ENCODE measurements around the gene C1orf74. TPM values are rescaled to one million over a fixed set of nuclear protein-coding genes. Genes with fewer than 3 reads are reported as not detected.

The C1orf74 gene
- total RNA-seq, 4 donors from 2014 or later = 1.5 to 3.0 (median 2.2) TPM

GRCh38 chr1:209752890-209753289 lies 31.5 kb downstream of the C1orf74 start:
- Histone ChIP-seq H3K27me3 (no peaks in the 10 kb centered on the region), H3K36me3 (no peaks in the 10 kb centered on the region), H3K4me1 (peaks cover 0 to 7% (median 2%) of the 10 kb centered on the region in 4 donors), H3K9me3 (no peaks in the 10 kb centered on the region), H3K27ac (no peak overlapping the region), H3K4me3 (no peak overlapping the region)
- TF ChIP-seq, protein P1, sequence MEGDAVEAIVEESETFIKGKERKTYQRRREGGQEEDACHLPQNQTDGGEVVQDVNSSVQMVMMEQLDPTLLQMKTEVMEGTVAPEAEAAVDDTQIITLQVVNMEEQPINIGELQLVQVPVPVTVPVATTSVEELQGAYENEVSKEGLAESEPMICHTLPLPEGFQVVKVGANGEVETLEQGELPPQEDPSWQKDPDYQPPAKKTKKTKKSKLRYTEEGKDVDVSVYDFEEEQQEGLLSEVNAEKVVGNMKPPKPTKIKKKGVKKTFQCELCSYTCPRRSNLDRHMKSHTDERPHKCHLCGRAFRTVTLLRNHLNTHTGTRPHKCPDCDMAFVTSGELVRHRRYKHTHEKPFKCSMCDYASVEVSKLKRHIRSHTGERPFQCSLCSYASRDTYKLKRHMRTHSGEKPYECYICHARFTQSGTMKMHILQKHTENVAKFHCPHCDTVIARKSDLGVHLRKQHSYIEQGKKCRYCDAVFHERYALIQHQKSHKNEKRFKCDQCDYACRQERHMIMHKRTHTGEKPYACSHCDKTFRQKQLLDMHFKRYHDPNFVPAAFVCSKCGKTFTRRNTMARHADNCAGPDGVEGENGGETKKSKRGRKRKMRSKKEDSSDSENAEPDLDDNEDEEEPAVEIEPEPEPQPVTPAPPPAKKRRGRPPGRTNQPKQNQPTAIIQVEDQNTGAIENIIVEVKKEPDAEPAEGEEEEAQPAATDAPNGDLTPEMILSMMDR (IDR thresholded peaks at IDR 0.05) = no peak
- DNase-seq (ENCODE audit: low spot score in 2 of 2) = no peak
- WGBS, 2 donors = 84 to 88% methylated on average over 3 of the region's 3 CpGs

GRCh38 chr1:209751627-209752231 lies 32.6 kb downstream of the C1orf74 start:
- DNase-seq (ENCODE audit: low spot score in 2 of 2) = no peak
- Histone ChIP-seq H3K4me3 (no peak overlapping the region), H3K4me1 (peaks cover 0 to 11% (median 4%) of the 10 kb centered on the region in 4 donors), H3K9me3 (no peaks in the 10 kb centered on the region), H3K36me3 (no peaks in the 10 kb centered on the region), H3K27me3 (no peaks in the 10 kb centered on the region), H3K27ac (no peak overlapping the region)
- no peak for TF ChIP-seq POLR2A (IDR thresholded peaks at IDR 0.05)
- TF ChIP-seq, protein P1 (IDR thresholded peaks at IDR 0.05) = no peak
- TF ChIP-seq EP300 (IDR thresholded peaks at IDR 0.05) = no peak
- 71 to 77% methylated on average over 5 of the region's 5 CpGs for WGBS, 2 donors

- TF ChIP-seq, protein P1 (IDR thresholded peaks at IDR 0.05) = no peak
- no peak for TF ChIP-seq EP300 (IDR thresholded peaks at IDR 0.05)
- no peak for TF ChIP-seq POLR2A (IDR thresholded peaks at IDR 0.05)
- Histone ChIP-seq H3K27me3 (no peaks in the 10 kb centered on the region), H3K36me3 (no peaks in the 10 kb centered on the region), H3K27ac (no peak overlapping the region), H3K4me1 (peaks cover 0 to 11% (median 2%) of the 10 kb centered on the region in 4 donors), H3K4me3 (no peak overlapping the region), H3K9me3 (no peaks in the 10 kb centered on the region)
- WGBS, 2 donors = 70 to 76% methylated on average over 6 of the region's 6 CpGs
- DNase-seq (ENCODE audit: low spot score in 2 of 2) = no peak
These were observed 34.6 kb downstream of the C1orf74 start for GRCh38 chr1:209749670-209750323.

GRCh38 chr1:209749205-209749604 lies 35.2 kb downstream of the C1orf74 start:
- Histone ChIP-seq H3K4me1 (peaks cover 0 to 11% (median 2%) of the 10 kb centered on the region in 4 donors), H3K9me3 (no peaks in the 10 kb centered on the region), H3K27ac (no peak overlapping the region), H3K4me3 (no peak overlapping the region), H3K36me3 (no peaks in the 10 kb centered on the region), H3K27me3 (no peaks in the 10 kb centered on the region)
- TF ChIP-seq POLR2A (IDR thresholded peaks at IDR 0.05) (no peak), EP300 (IDR thresholded peaks at IDR 0.05) (no peak)
- TF ChIP-seq, protein P1 (IDR thresholded peaks at IDR 0.05) = no peak
- DNase-seq (ENCODE audit: low spot score in 2 of 2) = no peak
- 71 to 72% methylated on average over 2 of the region's 2 CpGs for WGBS, 2 donors

- DNase-seq (ENCODE audit: low spot score in 2 of 2) = no peak
- Histone ChIP-seq H3K4me3 (no peak overlapping the region), H3K27me3 (no peaks in the 10 kb centered on the region), H3K4me1 (peaks cover 0 to 11% (median 2%) of the 10 kb centered on the region in 4 donors), H3K9me3 (no peaks in the 10 kb centered on the region), H3K27ac (no peak overlapping the region), H3K36me3 (no peaks in the 10 kb centered on the region)
- no peak for TF ChIP-seq EP300 (IDR thresholded peaks at IDR 0.05)
- no peak for TF ChIP-seq POLR2A (IDR thresholded peaks at IDR 0.05)
- TF ChIP-seq, protein P1 (IDR thresholded peaks at IDR 0.05) = no peak
- 66 to 72% methylated on average over 4 of the region's 4 CpGs for WGBS, 2 donors
These were observed 35.7 kb downstream of the C1orf74 start for GRCh38 chr1:209748620-209749019.
